ENCODE measurements around the gene EMID1.

EMID1 gene

GRCh38 chr22:29298641-29299040 is 92.9 kb downstream of the EMID1 start:
- no peak for DNase-seq

GRCh38 chr22:29299136-29299900 is 93.6 kb downstream of the EMID1 start:
- DNase-seq: no peak

- DNase-seq: no peak
Measured at GRCh38 chr22:29300467-29300806, 94.7 kb downstream of the EMID1 start.

GRCh38 chr22:29300807-29301601 is 95.3 kb downstream of the EMID1 start:
- DNase-seq: no peak

GRCh38 chr22:29301716-29302401 is 96.2 kb downstream of the EMID1 start:
- DNase-seq: no peak

- DNase-seq: no peak
Measured at GRCh38 chr22:29302402-29302680, 96.6 kb downstream of the EMID1 start.

- no peak for DNase-seq
Measured at GRCh38 chr22:29302681-29303465, 97.2 kb downstream of the EMID1 start.

- no peak for DNase-seq
Measured at GRCh38 chr22:29305836-29306174, 100.1 kb downstream of the EMID1 start.

- peak; percentile 60 for DNase-seq
Measured at GRCh38 chr22:29306175-29306834, 100.6 kb downstream of the EMID1 start, which contains the start of gene GAS2L1. GAS2L1 (plus strand) TSS chr22:29306650; CDS start chr22:29308106, 1,456 bp downstream.

GRCh38 chr22:29306835-29307595 is 101.3 kb downstream of the EMID1 start:
- DNase-seq: peak; percentile 49

GRCh38 chr22:29307596-29308147 is 102.0 kb downstream of the EMID1 start:
- DNase-seq: no peak

- DNase-seq: no peak
Measured at GRCh38 chr22:29308148-29308790, 102.6 kb downstream of the EMID1 start.

GRCh38 chr22:29308791-29309262 is 103.1 kb downstream of the EMID1 start:
- DNase-seq: no peak
